Activated T-helper 17 cell treated with anti-CD3 and anti-CD28 coated beads, Interleukin-2, amount 50 U/mL, for 72 hours (primary cell): Measurements from ENCODE around the gene KCNQ1. TPM values are rescaled to one million over a fixed set of nuclear protein-coding genes. Genes with fewer than 3 reads are reported as not detected.

Experiments
- ATAC-seq: fragments of 150-1000 bp; cut with Tn5 transposase; replicated peaks from 2 replicates; pipeline ENCODE4 v1.10.0; 2021; ENCODE audit warnings: mild to moderate bottlenecking, moderate library complexity
- H3K27ac Mint-ChIP-seq: one replicate; pipeline ENCODE4 v1.8.0; 2022; ENCODE audit warnings: mixed read lengths
- H3K27me3 Mint-ChIP-seq: one replicate; pipeline ENCODE4 v1.8.0; 2022; ENCODE audit warnings: mixed read lengths
- H3K36me3 Mint-ChIP-seq: one replicate; pipeline ENCODE4 v1.8.0; 2022; ENCODE audit warnings: low read depth, mild to moderate bottlenecking, mixed read lengths
- H3K4me1 Mint-ChIP-seq: one replicate; pipeline ENCODE4 v1.8.0; 2022; ENCODE audit warnings: mixed read lengths
- H3K4me3 Mint-ChIP-seq: one replicate; pipeline ENCODE4 v1.8.0; 2022; ENCODE audit warnings: mild to moderate bottlenecking, mixed read lengths
- H3K9me3 Mint-ChIP-seq: one replicate; pipeline ENCODE4 v1.8.0; 2022; ENCODE audit warnings: mixed read lengths
- total RNA-seq, 2 donors: library from RNA; stranded (reverse); gene quantifications; one replicate each; pipeline ENCODE4 v1.2.3, GENCODE V29; 2022

KCNQ1 gene
- total RNA-seq, 2 donors from 2014 or later: 7.0 to 9.7 TPM

GRCh38 chr11:2517016-2517385, 72.2 kb downstream of the KCNQ1 start:
- no peak for ATAC-seq
- no peaks in the 10 kb centered on the region for H3K4me1 Mint-ChIP-seq

GRCh38 chr11:2517386-2518064, 72.7 kb downstream of the KCNQ1 start:
- Mint-ChIP-seq H3K27ac (no peak overlapping the region), H3K9me3 (no peaks in the 10 kb centered on the region), H3K36me3 (no peaks in the 10 kb centered on the region), H3K27me3 (no peaks in the 10 kb centered on the region), H3K4me1 (no peaks in the 10 kb centered on the region), H3K4me3 (no peak overlapping the region)
- no peak for ATAC-seq

More at GRCh38 chr11:2517016-2517385, 72.2 kb downstream of the KCNQ1 start:
- Mint-ChIP-seq H3K27me3 (no peaks in the 10 kb centered on the region), H3K36me3 (no peaks in the 10 kb centered on the region), H3K27ac (no peak overlapping the region), H3K9me3 (no peaks in the 10 kb centered on the region), H3K4me3 (no peak overlapping the region)

- ATAC-seq: no peak
- H3K4me3 Mint-ChIP-seq: no peak overlapping the region
- H3K36me3 Mint-ChIP-seq: no peaks in the 10 kb centered on the region
- H3K27me3 Mint-ChIP-seq: no peaks in the 10 kb centered on the region
- H3K9me3 Mint-ChIP-seq: no peaks in the 10 kb centered on the region
- no peaks in the 10 kb centered on the region for H3K4me1 Mint-ChIP-seq
- no peak overlapping the region for H3K27ac Mint-ChIP-seq
Observed at GRCh38 chr11:2518111-2518982, 73.5 kb downstream of the KCNQ1 start.

- no peaks in the 10 kb centered on the region for H3K36me3 Mint-ChIP-seq
- no peaks in the 10 kb centered on the region for H3K9me3 Mint-ChIP-seq
- no peaks in the 10 kb centered on the region for H3K4me1 Mint-ChIP-seq
- no peak overlapping the region for H3K27ac Mint-ChIP-seq
- H3K4me3 Mint-ChIP-seq: no peak overlapping the region
- ATAC-seq: no peak
- no peaks in the 10 kb centered on the region for H3K27me3 Mint-ChIP-seq
Observed at GRCh38 chr11:2518983-2519340, 74.2 kb downstream of the KCNQ1 start.

- no peak for ATAC-seq
Observed at GRCh38 chr11:2519517-2519861, 74.7 kb downstream of the KCNQ1 start.

GRCh38 chr11:2519862-2520735, 75.3 kb downstream of the KCNQ1 start:
- H3K27me3 Mint-ChIP-seq: no peaks in the 10 kb centered on the region
- H3K27ac Mint-ChIP-seq: no peak overlapping the region

More at GRCh38 chr11:2519517-2519861, 74.7 kb downstream of the KCNQ1 start:
- Mint-ChIP-seq H3K9me3 (no peaks in the 10 kb centered on the region), H3K27me3 (no peaks in the 10 kb centered on the region), H3K27ac (no peak overlapping the region), H3K4me1 (no peaks in the 10 kb centered on the region), H3K4me3 (no peak overlapping the region), H3K36me3 (no peaks in the 10 kb centered on the region)

GRCh38 chr11:2520736-2521035, 75.9 kb downstream of the KCNQ1 start:
- Mint-ChIP-seq H3K4me1 (no peaks in the 10 kb centered on the region), H3K36me3 (no peaks in the 10 kb centered on the region), H3K4me3 (no peak overlapping the region), H3K27ac (no peak overlapping the region), H3K27me3 (no peaks in the 10 kb centered on the region), H3K9me3 (no peaks in the 10 kb centered on the region)
- ATAC-seq: no peak

More at GRCh38 chr11:2519862-2520735, 75.3 kb downstream of the KCNQ1 start:
- Mint-ChIP-seq H3K9me3 (no peaks in the 10 kb centered on the region), H3K4me3 (no peak overlapping the region), H3K36me3 (no peaks in the 10 kb centered on the region), H3K4me1 (no peaks in the 10 kb centered on the region)
- ATAC-seq: no peak

GRCh38 chr11:2521081-2521732, 76.4 kb downstream of the KCNQ1 start:
- no peaks in the 10 kb centered on the region for H3K27me3 Mint-ChIP-seq
- H3K36me3 Mint-ChIP-seq: no peaks in the 10 kb centered on the region
- no peak for ATAC-seq
- no peaks in the 10 kb centered on the region for H3K4me1 Mint-ChIP-seq
- no peaks in the 10 kb centered on the region for H3K9me3 Mint-ChIP-seq
- no peak overlapping the region for H3K27ac Mint-ChIP-seq
- H3K4me3 Mint-ChIP-seq: no peak overlapping the region

GRCh38 chr11:2521733-2522630, 77.2 kb downstream of the KCNQ1 start:
- no peak for ATAC-seq
- Mint-ChIP-seq H3K27me3 (no peaks in the 10 kb centered on the region), H3K36me3 (no peaks in the 10 kb centered on the region), H3K4me1 (no peaks in the 10 kb centered on the region), H3K4me3 (no peak overlapping the region), H3K9me3 (no peaks in the 10 kb centered on the region), H3K27ac (no peak overlapping the region)

- no peaks in the 10 kb centered on the region for H3K4me1 Mint-ChIP-seq
- no peak overlapping the region for H3K27ac Mint-ChIP-seq
- no peaks in the 10 kb centered on the region for H3K9me3 Mint-ChIP-seq
- no peak for ATAC-seq
- H3K27me3 Mint-ChIP-seq: no peaks in the 10 kb centered on the region
- H3K36me3 Mint-ChIP-seq: no peaks in the 10 kb centered on the region
- H3K4me3 Mint-ChIP-seq: no peak overlapping the region
Observed at GRCh38 chr11:2522631-2523255, 77.9 kb downstream of the KCNQ1 start.

GRCh38 chr11:2523821-2524391, 79.1 kb downstream of the KCNQ1 start:
- ATAC-seq: no peak
- H3K27me3 Mint-ChIP-seq: no peaks in the 10 kb centered on the region
- H3K9me3 Mint-ChIP-seq: no peaks in the 10 kb centered on the region
- no peaks in the 10 kb centered on the region for H3K4me1 Mint-ChIP-seq
- H3K4me3 Mint-ChIP-seq: no peak overlapping the region
- no peak overlapping the region for H3K27ac Mint-ChIP-seq
- no peaks in the 10 kb centered on the region for H3K36me3 Mint-ChIP-seq

GRCh38 chr11:2524446-2525165, 79.8 kb downstream of the KCNQ1 start:
- Mint-ChIP-seq H3K27ac (no peak overlapping the region), H3K36me3 (no peaks in the 10 kb centered on the region), H3K4me1 (no peaks in the 10 kb centered on the region), H3K4me3 (no peak overlapping the region), H3K27me3 (no peaks in the 10 kb centered on the region), H3K9me3 (no peaks in the 10 kb centered on the region)
- no peak for ATAC-seq
